ENCODE measurements around the gene MKNK2. TPM values are rescaled to one million over a fixed set of nuclear protein-coding genes. Genes with fewer than 3 reads are reported as not detected.

The MKNK2 gene
- total RNA-seq, 2 donors from 2014 or later, result 120 to 123 TPM

GRCh38 chr19:2046046-2046907 is 4.8 kb downstream of the MKNK2 start:
- H3K4me1 Mint-ChIP-seq, result no peaks in the 10 kb centered on the region
- no peaks in the 10 kb centered on the region for H3K27me3 Mint-ChIP-seq (ENCODE audit: insufficient read depth)
- no peak overlapping the region for H3K9ac ChIP-seq (ENCODE audit: extremely low read depth, low read length, poor library complexity, severe bottlenecking)
- H3K4me3 Mint-ChIP-seq, result no peak overlapping the region
- no peak overlapping the region for H3K4me3 ChIP-seq (ENCODE audit: low read length)
- H3K9me3 Mint-ChIP-seq, result no peaks in the 10 kb centered on the region
- no peaks in the 10 kb centered on the region for H3K9me3 ChIP-seq (ENCODE audit: control insufficient read depth, low read length)
- H3K36me3 ChIP-seq (ENCODE audit: control insufficient read depth, insufficient read depth, low read length), result peaks cover 27% of the 10 kb centered on the region
- no peak overlapping the region for H3K27ac Mint-ChIP-seq
- no peak for TF ChIP-seq CTCF (conservative IDR thresholded peaks at IDR 0.05)
- peaks cover 14% of the 10 kb centered on the region for H3K4me1 ChIP-seq (ENCODE audit: control insufficient read depth, insufficient read depth, low read length)
- no peaks in the 10 kb centered on the region for H3K27me3 ChIP-seq (ENCODE audit: control insufficient read depth, insufficient read depth, low read length, poor library complexity, severe bottlenecking)
- H3K27ac ChIP-seq (ENCODE audit: low read depth, low read length), result no peak overlapping the region
- no peak for DNase-seq
- peaks cover 8% of the 10 kb centered on the region for H3K36me3 Mint-ChIP-seq (ENCODE audit: low read depth)
- WGBS, 2 experiments (ENCODE audit: insufficient coverage in 1 of 2, insufficient read length in 1 of 2), result 94 to 95% methylated on average over 41 to 50 of the region's 50 CpGs

- H3K36me3 Mint-ChIP-seq (ENCODE audit: low read depth), result peaks cover 11% of the 10 kb centered on the region
- 93 to 98% methylated on average over 9 to 14 of the region's 14 CpGs for WGBS, 2 experiments (ENCODE audit: insufficient coverage in 1 of 2, insufficient read length in 1 of 2)
- no peak overlapping the region for H3K27ac ChIP-seq (ENCODE audit: low read depth, low read length)
- H3K9me3 Mint-ChIP-seq, result no peaks in the 10 kb centered on the region
- H3K27ac Mint-ChIP-seq, result no peak overlapping the region
- no peak overlapping the region for H3K4me3 ChIP-seq (ENCODE audit: low read length)
- H3K9ac ChIP-seq (ENCODE audit: extremely low read depth, low read length, poor library complexity, severe bottlenecking), result no peak overlapping the region
- H3K27me3 ChIP-seq (ENCODE audit: control insufficient read depth, insufficient read depth, low read length, poor library complexity, severe bottlenecking), result no peaks in the 10 kb centered on the region
- H3K4me1 Mint-ChIP-seq, result no peaks in the 10 kb centered on the region
- no peak overlapping the region for H3K4me3 Mint-ChIP-seq
- peaks cover 34% of the 10 kb centered on the region for H3K36me3 ChIP-seq (ENCODE audit: control insufficient read depth, insufficient read depth, low read length)
- H3K27me3 Mint-ChIP-seq (ENCODE audit: insufficient read depth), result no peaks in the 10 kb centered on the region
- H3K4me1 ChIP-seq (ENCODE audit: control insufficient read depth, insufficient read depth, low read length), result peaks cover 14% of the 10 kb centered on the region
- no peak for DNase-seq
- no peaks in the 10 kb centered on the region for H3K9me3 ChIP-seq (ENCODE audit: control insufficient read depth, low read length)
- TF ChIP-seq CTCF (conservative IDR thresholded peaks at IDR 0.05), result no peak
Measured at GRCh38 chr19:2045501-2046045, 5.5 kb downstream of the MKNK2 start.

- no peaks in the 10 kb centered on the region for H3K4me1 Mint-ChIP-seq
- Histone ChIP-seq H3K9me3 (ENCODE audit: control insufficient read depth, low read length) (no peaks in the 10 kb centered on the region), H3K27me3 (ENCODE audit: control insufficient read depth, insufficient read depth, low read length, poor library complexity, severe bottlenecking) (no peaks in the 10 kb centered on the region), H3K27ac (ENCODE audit: low read depth, low read length) (no peak overlapping the region), H3K9ac (ENCODE audit: extremely low read depth, low read length, poor library complexity, severe bottlenecking) (no peak overlapping the region), H3K4me1 (ENCODE audit: control insufficient read depth, insufficient read depth, low read length) (peaks cover 14% of the 10 kb centered on the region), H3K36me3 (ENCODE audit: control insufficient read depth, insufficient read depth, low read length) (peaks cover 40% of the 10 kb centered on the region), H3K4me3 (ENCODE audit: low read length) (no peak overlapping the region)
- H3K9me3 Mint-ChIP-seq, result no peaks in the 10 kb centered on the region
- no peaks in the 10 kb centered on the region for H3K27me3 Mint-ChIP-seq (ENCODE audit: insufficient read depth)
- H3K36me3 Mint-ChIP-seq (ENCODE audit: low read depth), result peaks cover 13% of the 10 kb centered on the region
- no peak overlapping the region for H3K4me3 Mint-ChIP-seq
- TF ChIP-seq CTCF (conservative IDR thresholded peaks at IDR 0.05), result no peak
- 93 to 95% methylated on average over 12 to 18 of the region's 18 CpGs for WGBS, 2 experiments (ENCODE audit: insufficient coverage in 1 of 2, insufficient read length in 1 of 2)
- H3K27ac Mint-ChIP-seq, result peak overlapping the region; percentile 30
- DNase-seq, result peak; percentile 45
Measured at GRCh38 chr19:2044709-2045500, 6.1 kb downstream of the MKNK2 start.

Data from endodermal cell (in vitro differentiated cells).